Mucosa of descending colon (tissue), 3 donors: ENCODE data around the gene ROBO2. TPM values are rescaled to one million over a fixed set of nuclear protein-coding genes. Genes with fewer than 3 reads are reported as not detected.

ENCODE experiments used
- ATAC-seq: fragments of 200-7000 bp; cut with Tn5 transposase; one replicate; pipeline ENCODE4 v1.9.1; 2020; ENCODE audit warnings: mild to moderate bottlenecking, moderate library complexity
- DNase-seq, 3 donors: peaks; one replicate each; pipeline ENCODE4 v3.0.0-alpha.2; 2020
- H3K36me3 ChIP-seq: fragments of 200-600 bp; one replicate; pipeline ENCODE4 v1.8.0; 2021; ENCODE audit warnings: low read depth, mild to moderate bottlenecking
- H3K4me1 ChIP-seq: fragments of 200-600 bp; one replicate; pipeline ENCODE4 v1.8.0; 2021; ENCODE audit warnings: low read depth, mild to moderate bottlenecking
- H3K4me3 ChIP-seq: fragments of 200-600 bp; one replicate; pipeline ENCODE4 v1.8.0; 2021; ENCODE audit warnings: mild to moderate bottlenecking
- H3K9me3 ChIP-seq: fragments of 200-600 bp; one replicate; pipeline ENCODE4 v1.8.0; 2021; ENCODE audit warnings: mild to moderate bottlenecking
- intact Hi-C, 2 donors: fragments of 100-400 bp; cut with DNase I in 1 of 2; cut with micrococcal nuclease in 1 of 2; formaldehyde crosslinking; loops; one replicate each; pipeline versions ENCODE4 v1.11.0 to v1.11.1; 2022; cut with DNase I, micrococcal nuclease
- total RNA-seq, 3 donors: library from RNA; stranded (reverse); fragmentation: NEBNext Ultra II Directional in 2 of 3; extraction: Animal tissue kit (Norgen Biotek cat#: 25700) in 2 of 3; gene quantifications; one replicate each; pipeline versions ENCODE4 v1.2.1 to v1.2.4, GENCODE V29; 2021 to 2023
- TF ChIP-seq, protein P1 (sequence below): fragments of 200-600 bp; IDR thresholded peaks from one replicate; pipeline ENCODE4 v1.8.0; 2022; ENCODE audit warnings: antibody characterized with exemption, mild to moderate bottlenecking
- donor health status: DM: no; HTN: no; CAD: no; lungs with moderate emphysema.
- donor health status: DM: no; HTN: no; CAD: no.
- donor health status: DM: no; HTN: yes; CAD: no.

The ROBO2 gene
- total RNA-seq, 3 donors from 2014 or later, result 1.3 to 2.1 (median 1.4) TPM

DNA sequence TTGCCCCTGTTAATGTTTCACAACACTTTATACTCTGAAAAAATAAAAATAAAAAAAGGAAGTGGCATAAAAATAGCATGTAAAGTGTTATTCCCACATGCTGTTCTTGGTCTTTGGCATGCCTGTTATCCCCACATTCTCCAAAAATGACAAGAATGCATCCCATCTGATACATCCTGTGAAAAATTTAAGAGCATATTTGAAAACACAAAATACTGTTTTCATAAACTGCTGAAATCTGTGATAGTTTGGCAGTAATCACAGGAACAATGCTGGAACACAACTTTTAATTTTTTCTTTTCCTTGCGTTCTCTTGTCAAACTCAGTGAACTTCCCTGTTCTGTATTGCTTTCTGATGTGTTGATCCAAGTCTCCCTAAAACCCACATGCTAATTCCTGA, 288.8 kb downstream of the ROBO2 start:
- no peak for ATAC-seq
- H3K9me3 ChIP-seq, result no peaks in the 10 kb centered on the region
- H3K4me1 ChIP-seq, result no peaks in the 10 kb centered on the region
- TF ChIP-seq, protein P1, sequence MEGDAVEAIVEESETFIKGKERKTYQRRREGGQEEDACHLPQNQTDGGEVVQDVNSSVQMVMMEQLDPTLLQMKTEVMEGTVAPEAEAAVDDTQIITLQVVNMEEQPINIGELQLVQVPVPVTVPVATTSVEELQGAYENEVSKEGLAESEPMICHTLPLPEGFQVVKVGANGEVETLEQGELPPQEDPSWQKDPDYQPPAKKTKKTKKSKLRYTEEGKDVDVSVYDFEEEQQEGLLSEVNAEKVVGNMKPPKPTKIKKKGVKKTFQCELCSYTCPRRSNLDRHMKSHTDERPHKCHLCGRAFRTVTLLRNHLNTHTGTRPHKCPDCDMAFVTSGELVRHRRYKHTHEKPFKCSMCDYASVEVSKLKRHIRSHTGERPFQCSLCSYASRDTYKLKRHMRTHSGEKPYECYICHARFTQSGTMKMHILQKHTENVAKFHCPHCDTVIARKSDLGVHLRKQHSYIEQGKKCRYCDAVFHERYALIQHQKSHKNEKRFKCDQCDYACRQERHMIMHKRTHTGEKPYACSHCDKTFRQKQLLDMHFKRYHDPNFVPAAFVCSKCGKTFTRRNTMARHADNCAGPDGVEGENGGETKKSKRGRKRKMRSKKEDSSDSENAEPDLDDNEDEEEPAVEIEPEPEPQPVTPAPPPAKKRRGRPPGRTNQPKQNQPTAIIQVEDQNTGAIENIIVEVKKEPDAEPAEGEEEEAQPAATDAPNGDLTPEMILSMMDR, result no peak
- intact Hi-C loops, result no loop called here
- H3K4me3 ChIP-seq, result no peak overlapping the region
- H3K36me3 ChIP-seq, result no peaks in the 10 kb centered on the region
- DNase-seq, result no peak

DNA sequence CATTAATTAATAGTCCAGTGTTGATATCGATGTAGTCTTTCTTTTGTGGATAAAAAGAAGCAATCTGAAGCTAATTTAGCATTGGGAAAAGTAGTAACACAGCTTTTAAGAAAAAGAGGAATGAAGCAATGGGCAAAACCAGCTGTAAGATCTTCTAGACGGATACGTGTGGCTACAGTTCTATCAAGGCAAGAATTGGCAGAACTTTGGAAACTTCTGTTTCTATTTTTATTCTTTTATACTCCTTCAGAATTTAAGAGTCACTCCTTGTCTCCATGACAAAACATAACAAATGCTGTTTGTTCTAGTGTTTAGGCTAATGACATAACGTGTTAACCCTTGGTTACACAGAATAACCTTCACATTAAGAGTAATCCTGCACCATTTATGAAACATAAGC, 289.2 kb downstream of the ROBO2 start:
- Histone ChIP-seq H3K36me3 (no peaks in the 10 kb centered on the region), H3K9me3 (no peaks in the 10 kb centered on the region), H3K4me3 (no peak overlapping the region), H3K4me1 (no peaks in the 10 kb centered on the region)
- TF ChIP-seq, protein P1, result no peak
- ATAC-seq (no peak), DNase-seq (no peak)
- intact Hi-C loops, result no loop called here

DNA sequence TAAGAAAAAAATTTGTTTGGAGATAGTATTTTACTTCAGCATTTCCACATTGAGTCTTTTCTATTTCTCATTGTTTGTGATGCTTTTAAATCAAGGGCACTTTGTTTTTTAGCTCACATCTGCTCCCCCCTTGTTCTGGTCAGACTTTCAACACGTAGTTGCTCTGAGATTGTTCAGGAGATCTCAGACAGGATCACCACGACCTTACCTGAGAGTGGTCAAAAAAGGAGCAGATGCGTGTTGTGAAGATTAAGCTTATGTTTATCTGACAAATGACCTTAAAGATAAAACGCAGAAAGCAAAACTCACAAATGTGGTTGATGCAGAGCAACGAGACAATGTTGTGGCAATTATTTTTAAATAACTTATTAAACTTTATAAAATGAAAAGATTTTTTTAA, 298.3 kb downstream of the ROBO2 start:
- no peak for DNase-seq
- TF ChIP-seq, protein P1, result no peak
- Histone ChIP-seq H3K4me1 (no peaks in the 10 kb centered on the region), H3K9me3 (no peaks in the 10 kb centered on the region), H3K36me3 (no peaks in the 10 kb centered on the region), H3K4me3 (no peak overlapping the region)
- intact Hi-C loops, result no loop called here
- ATAC-seq, result no peak

DNA sequence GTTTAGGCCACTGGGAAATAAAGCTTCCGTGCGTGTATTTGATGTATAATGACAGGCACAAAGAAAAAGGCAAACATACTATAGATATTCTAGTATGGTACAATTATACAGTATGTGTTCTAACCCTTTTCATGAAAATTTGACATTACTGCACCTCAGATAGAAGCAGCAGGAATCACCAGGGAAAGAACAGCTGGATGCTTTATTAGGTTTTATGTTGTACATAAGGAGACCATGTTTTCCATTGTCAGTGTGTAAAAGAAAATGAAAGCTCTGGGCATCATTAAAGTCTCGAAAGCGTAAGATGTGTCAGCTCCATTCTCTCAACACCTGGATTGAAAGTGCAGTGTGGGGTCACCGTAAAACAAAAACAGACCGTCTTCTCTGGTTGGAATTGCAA, 302.1 kb downstream of the ROBO2 start:
- TF ChIP-seq, protein P1, result no peak
- Histone ChIP-seq H3K36me3 (no peaks in the 10 kb centered on the region), H3K4me1 (no peaks in the 10 kb centered on the region), H3K4me3 (no peak overlapping the region), H3K9me3 (no peaks in the 10 kb centered on the region)
- intact Hi-C loops, result no loop called here
- DNase-seq (no peak), ATAC-seq (no peak)

DNA sequence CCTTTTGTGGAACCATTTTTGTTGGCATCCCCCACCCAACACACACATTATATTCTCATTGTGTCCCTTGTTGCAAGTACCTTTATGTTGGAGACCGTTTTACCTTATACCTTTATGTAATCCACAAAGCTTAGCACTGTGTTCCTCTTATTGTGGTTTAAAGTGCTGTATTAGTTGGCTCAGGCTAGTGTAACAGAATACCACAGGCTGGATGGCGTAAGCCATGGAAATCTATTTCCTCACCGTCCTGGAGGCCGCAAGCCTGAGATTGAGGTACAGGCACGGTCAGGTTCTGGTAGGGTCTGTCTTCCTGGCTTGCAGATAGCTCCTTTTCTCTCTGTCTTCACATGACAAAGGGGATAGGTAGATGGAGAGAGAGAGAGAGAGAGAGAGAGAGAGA, 302.8 kb downstream of the ROBO2 start:
- H3K9me3 ChIP-seq, result no peaks in the 10 kb centered on the region
- ATAC-seq (no peak), DNase-seq (no peak)
- TF ChIP-seq, protein P1, result no peak
- H3K4me1 ChIP-seq, result no peaks in the 10 kb centered on the region
- no peaks in the 10 kb centered on the region for H3K36me3 ChIP-seq
- intact Hi-C loops, result no loop called here
- H3K4me3 ChIP-seq, result no peak overlapping the region

DNA sequence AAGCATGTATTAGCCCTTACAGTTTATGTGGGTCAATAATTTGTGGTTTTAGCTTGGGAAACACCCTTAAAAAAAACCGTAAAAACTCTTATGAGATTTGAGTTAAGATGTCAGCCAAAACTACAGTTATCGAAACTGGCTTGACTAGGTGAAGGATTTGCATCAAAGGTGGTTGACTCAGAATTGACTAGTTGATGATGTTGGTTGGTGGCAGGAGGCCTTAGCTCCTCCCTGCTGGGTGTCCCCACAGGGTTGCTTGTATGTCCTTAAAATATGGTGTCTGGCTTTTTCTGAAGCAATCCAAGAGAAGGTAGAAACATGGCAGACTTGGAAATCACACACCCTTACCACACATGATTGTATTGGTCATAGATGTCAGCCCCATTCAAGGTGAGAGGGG, 305.1 kb downstream of the ROBO2 start:
- Histone ChIP-seq H3K4me1 (no peaks in the 10 kb centered on the region), H3K36me3 (no peaks in the 10 kb centered on the region), H3K4me3 (no peak overlapping the region), H3K9me3 (no peaks in the 10 kb centered on the region)
- ATAC-seq (no peak), DNase-seq (no peak)
- TF ChIP-seq, protein P1, result no peak
- intact Hi-C loops, result no loop called here
